ENCODE results near the gene PDZRN3. TPM values are rescaled to one million over a fixed set of nuclear protein-coding genes. Genes with fewer than 3 reads are reported as not detected.
A peak's percentile ranks its signal among the peaks of the same experiment; 100 is the strongest.

The PDZRN3 gene
- total and polyA plus RNA-seq, 4 donors, result 7.3 to 36.4 (median 16.3) TPM

DNA sequence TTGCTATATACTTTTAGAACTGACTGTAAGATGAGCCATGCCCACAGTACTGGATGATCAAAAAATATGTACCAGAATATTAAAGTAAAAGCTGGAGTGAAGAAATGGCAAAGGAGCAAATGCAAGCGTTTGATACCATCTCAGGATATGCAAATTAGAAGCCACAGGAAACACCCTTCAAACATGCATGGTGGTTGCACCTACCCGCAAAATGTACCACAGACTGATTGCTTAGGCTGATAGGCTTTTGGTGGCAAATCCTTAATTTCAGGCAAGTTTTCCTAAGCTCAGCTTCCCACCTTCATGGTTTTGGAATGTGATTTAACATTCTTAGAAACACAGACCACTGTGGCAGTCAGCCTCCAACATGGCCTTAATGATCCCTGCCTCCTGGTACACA, 149.0 kb downstream of the PDZRN3 start:
- no peaks in the 10 kb centered on the region for H3K9me3 ChIP-seq (ENCODE audit: control insufficient read depth in 4 of 4, insufficient read depth in 3 of 4, low read length in 3 of 4)
- no peak for ATAC-seq (ENCODE audit: insufficient read depth, low FRiP score)
- H3K27me3 ChIP-seq (ENCODE audit: control insufficient read depth in 3 of 3, insufficient read depth in 3 of 3, low read length in 2 of 3), result no peaks in the 10 kb centered on the region
- TF ChIP-seq, protein P1, sequence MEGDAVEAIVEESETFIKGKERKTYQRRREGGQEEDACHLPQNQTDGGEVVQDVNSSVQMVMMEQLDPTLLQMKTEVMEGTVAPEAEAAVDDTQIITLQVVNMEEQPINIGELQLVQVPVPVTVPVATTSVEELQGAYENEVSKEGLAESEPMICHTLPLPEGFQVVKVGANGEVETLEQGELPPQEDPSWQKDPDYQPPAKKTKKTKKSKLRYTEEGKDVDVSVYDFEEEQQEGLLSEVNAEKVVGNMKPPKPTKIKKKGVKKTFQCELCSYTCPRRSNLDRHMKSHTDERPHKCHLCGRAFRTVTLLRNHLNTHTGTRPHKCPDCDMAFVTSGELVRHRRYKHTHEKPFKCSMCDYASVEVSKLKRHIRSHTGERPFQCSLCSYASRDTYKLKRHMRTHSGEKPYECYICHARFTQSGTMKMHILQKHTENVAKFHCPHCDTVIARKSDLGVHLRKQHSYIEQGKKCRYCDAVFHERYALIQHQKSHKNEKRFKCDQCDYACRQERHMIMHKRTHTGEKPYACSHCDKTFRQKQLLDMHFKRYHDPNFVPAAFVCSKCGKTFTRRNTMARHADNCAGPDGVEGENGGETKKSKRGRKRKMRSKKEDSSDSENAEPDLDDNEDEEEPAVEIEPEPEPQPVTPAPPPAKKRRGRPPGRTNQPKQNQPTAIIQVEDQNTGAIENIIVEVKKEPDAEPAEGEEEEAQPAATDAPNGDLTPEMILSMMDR (IDR thresholded peaks at IDR 0.05; ENCODE audit: control extremely low read depth, extremely low read depth), result no peak
- WGBS, 2 donors, result 31 to 59% methylated on average over 2 of the region's 2 CpGs
- peaks cover 0 to 3% (median 0%) of the 10 kb centered on the region in 4 donors for H3K36me3 ChIP-seq (ENCODE audit: control insufficient read depth in 4 of 4, insufficient read depth in 4 of 4, low read length in 4 of 4)
- H3K4me3 ChIP-seq, result no peak overlapping the region
- DNase-seq, result no peak
- peak overlapping the region in 1 of 2 donors; percentile 6 for H3K27ac ChIP-seq (ENCODE audit: low read depth in 1 of 2, low read length in 1 of 2)
- no peak overlapping the region for H3K9ac ChIP-seq (ENCODE audit: insufficient read depth in 1 of 2, low read length in 2 of 2)
- H3K4me1 ChIP-seq (ENCODE audit: control insufficient read depth in 5 of 5, insufficient read depth in 5 of 5, low read length in 5 of 5), result peaks cover 0 to 27% (median 7%) of the 10 kb centered on the region in 5 donors

DNA sequence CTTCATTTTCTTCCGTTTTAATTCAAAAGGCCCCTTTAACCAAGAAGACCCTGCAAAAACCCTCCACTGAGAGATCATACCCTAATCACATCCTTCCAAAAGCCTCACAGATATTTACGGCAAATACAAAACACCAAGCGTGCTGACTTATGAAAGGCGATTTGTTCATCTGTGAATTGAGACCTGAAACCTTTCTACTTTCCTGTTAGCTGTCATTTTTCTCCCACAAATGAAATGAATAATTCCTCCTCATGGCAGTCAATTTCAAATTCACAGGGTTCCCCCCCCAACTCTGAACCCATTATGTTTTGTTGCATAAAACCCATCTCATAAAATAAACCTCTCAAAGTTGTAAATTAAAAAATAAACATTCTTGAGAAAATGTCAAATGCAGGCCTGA, 149.6 kb downstream of the PDZRN3 start:
- DNase-seq (no peak), ATAC-seq (ENCODE audit: insufficient read depth, low FRiP score) (no peak)
- 93% methylated on average over 4 of the region's 4 CpGs for WGBS, 2 donors
- H3K9me3 ChIP-seq (ENCODE audit: control insufficient read depth in 4 of 4, insufficient read depth in 3 of 4, low read length in 3 of 4), result no peaks in the 10 kb centered on the region
- peaks cover 0 to 22% (median 5%) of the 10 kb centered on the region in 5 donors for H3K4me1 ChIP-seq (ENCODE audit: control insufficient read depth in 5 of 5, insufficient read depth in 5 of 5, low read length in 5 of 5)
- peaks cover 0 to 3% (median 0%) of the 10 kb centered on the region in 4 donors for H3K36me3 ChIP-seq (ENCODE audit: control insufficient read depth in 4 of 4, insufficient read depth in 4 of 4, low read length in 4 of 4)
- TF ChIP-seq, protein P1 (IDR thresholded peaks at IDR 0.05; ENCODE audit: control extremely low read depth, extremely low read depth), result no peak
- no peak overlapping the region for H3K27ac ChIP-seq (ENCODE audit: low read depth in 1 of 2, low read length in 1 of 2)
- H3K9ac ChIP-seq (ENCODE audit: insufficient read depth in 1 of 2, low read length in 2 of 2), result no peak overlapping the region
- H3K4me3 ChIP-seq, result no peak overlapping the region
- H3K27me3 ChIP-seq (ENCODE audit: control insufficient read depth in 3 of 3, insufficient read depth in 3 of 3, low read length in 2 of 3), result no peaks in the 10 kb centered on the region

DNA sequence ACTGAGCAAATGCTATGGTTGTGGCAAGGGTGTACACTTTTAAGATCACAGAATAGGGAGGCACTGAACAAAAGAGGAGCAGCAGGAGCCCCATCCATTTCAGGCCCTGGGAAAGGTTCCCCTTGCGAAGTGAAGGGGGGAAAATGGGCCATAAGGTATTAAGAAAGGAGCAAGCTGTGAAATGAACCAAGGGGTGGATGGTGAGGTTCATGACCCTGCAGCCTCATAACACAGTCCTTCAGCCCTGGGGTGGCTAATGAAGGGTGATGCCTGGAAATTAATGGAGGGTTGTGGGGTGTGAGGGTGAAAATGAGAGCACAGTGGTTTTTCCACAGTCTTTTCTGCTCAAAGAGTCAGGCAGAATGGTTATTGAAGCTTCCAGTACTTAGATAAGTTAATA, 150.1 kb downstream of the PDZRN3 start:
- Histone ChIP-seq H3K9me3 (ENCODE audit: control insufficient read depth in 4 of 4, insufficient read depth in 3 of 4, low read length in 3 of 4) (no peaks in the 10 kb centered on the region), H3K27ac (ENCODE audit: low read depth in 1 of 2, low read length in 1 of 2) (no peak overlapping the region), H3K36me3 (ENCODE audit: control insufficient read depth in 4 of 4, insufficient read depth in 4 of 4, low read length in 4 of 4) (peaks cover 0 to 3% (median 0%) of the 10 kb centered on the region in 4 donors), H3K9ac (ENCODE audit: insufficient read depth in 1 of 2, low read length in 2 of 2) (no peak overlapping the region), H3K4me1 (ENCODE audit: control insufficient read depth in 5 of 5, insufficient read depth in 5 of 5, low read length in 5 of 5) (peaks cover 0 to 21% (median 5%) of the 10 kb centered on the region in 5 donors), H3K27me3 (ENCODE audit: control insufficient read depth in 3 of 3, insufficient read depth in 3 of 3, low read length in 2 of 3) (no peaks in the 10 kb centered on the region), H3K4me3 (no peak overlapping the region)
- WGBS, 2 donors, result 90% methylated on average over 1 of the region's 1 CpG
- TF ChIP-seq, protein P1 (IDR thresholded peaks at IDR 0.05; ENCODE audit: control extremely low read depth, extremely low read depth), result no peak
- ATAC-seq (ENCODE audit: insufficient read depth, low FRiP score) (no peak), DNase-seq (no peak)

DNA sequence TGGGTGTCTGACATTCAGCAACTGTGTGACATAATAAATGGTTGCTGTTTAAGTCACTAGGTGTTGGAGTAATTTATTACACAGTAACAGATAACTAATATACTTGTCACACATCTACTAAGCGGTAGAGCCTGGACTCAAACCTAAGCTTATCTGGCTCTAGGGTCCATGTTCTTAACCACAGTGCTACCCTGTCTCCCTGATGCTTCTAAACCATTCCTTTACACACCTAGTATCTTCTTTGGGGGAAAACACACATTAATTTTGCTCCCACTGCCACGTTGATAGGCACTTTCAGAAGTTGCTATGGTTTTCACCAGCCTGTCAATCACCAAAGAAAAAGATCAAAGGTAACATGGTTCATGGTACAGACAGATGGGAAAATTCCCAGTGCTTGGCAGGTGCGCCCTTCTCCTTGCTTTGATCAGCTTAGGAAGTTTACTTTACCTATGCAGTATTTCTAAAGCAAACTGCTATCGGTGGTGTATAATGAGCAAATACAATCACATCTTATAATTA, 150.8 kb downstream of the PDZRN3 start:
- no peak for ATAC-seq (ENCODE audit: insufficient read depth, low FRiP score)
- TF ChIP-seq, protein P1 (IDR thresholded peaks at IDR 0.05; ENCODE audit: control extremely low read depth, extremely low read depth), result no peak

More for the DNA sequence above, 150.8 kb downstream of the PDZRN3 start:
- WGBS, 2 donors, result 66 to 77% methylated on average over 4 of the region's 4 CpGs
- H3K4me1 ChIP-seq (ENCODE audit: control insufficient read depth in 5 of 5, insufficient read depth in 5 of 5, low read length in 5 of 5), result peaks cover 0 to 24% (median 4%) of the 10 kb centered on the region in 5 donors
- DNase-seq, result no peak
- H3K9me3 ChIP-seq (ENCODE audit: control insufficient read depth in 4 of 4, insufficient read depth in 3 of 4, low read length in 3 of 4), result no peaks in the 10 kb centered on the region
- H3K9ac ChIP-seq (ENCODE audit: insufficient read depth in 1 of 2, low read length in 2 of 2), result no peak overlapping the region
- H3K27ac ChIP-seq (ENCODE audit: low read depth in 1 of 2, low read length in 1 of 2), result no peak overlapping the region
- H3K27me3 ChIP-seq (ENCODE audit: control insufficient read depth in 3 of 3, insufficient read depth in 3 of 3, low read length in 2 of 3), result no peaks in the 10 kb centered on the region
- peaks cover 0 to 3% (median 0%) of the 10 kb centered on the region in 4 donors for H3K36me3 ChIP-seq (ENCODE audit: control insufficient read depth in 4 of 4, insufficient read depth in 4 of 4, low read length in 4 of 4)
- H3K4me3 ChIP-seq, result no peak overlapping the region
